ENCODE measurements around the gene MROH7. TPM values are rescaled to one million over a fixed set of nuclear protein-coding genes. Genes with fewer than 3 reads are reported as not detected.

Gene MROH7
- total and polyA plus RNA-seq, 2 donors from 2014 or later, result 3.8 to 5.4 TPM

- FAIRE-seq, result no peak
- H3K36me3 ChIP-seq (ENCODE audit: control insufficient read depth in 2 of 3, insufficient read depth in 3 of 3, low read length in 3 of 3), result peaks cover 16 to 41% (median 19%) of the 10 kb centered on the region in 3 donors
Observed at GRCh38 chr1:54724771-54725170, 83.2 kb downstream of the MROH7 start.

GRCh38 chr1:54728027-54728426 is 86.4 kb downstream of the MROH7 start:
- Histone ChIP-seq H3K9ac (ENCODE audit: low read length in 3 of 3) (no peak overlapping the region), H3K4me1 (ENCODE audit: control insufficient read depth in 2 of 3, insufficient read depth in 2 of 3, low read depth in 1 of 3, low read length in 3 of 3) (no peaks in the 10 kb centered on the region), H3K36me3 (ENCODE audit: control insufficient read depth in 2 of 3, insufficient read depth in 3 of 3, low read length in 3 of 3) (peaks cover 20 to 41% (median 22%) of the 10 kb centered on the region in 3 donors), H3K9me3 (ENCODE audit: control insufficient read depth in 2 of 3, insufficient read depth in 1 of 3, low read length in 3 of 3) (peaks cover 0 to 5% (median 4%) of the 10 kb centered on the region in 3 donors), H3K27ac (ENCODE audit: low read depth in 2 of 2, low read length in 2 of 2) (no peak overlapping the region), H3K27me3 (ENCODE audit: control insufficient read depth, insufficient read depth, low read length) (no peaks in the 10 kb centered on the region), H3K4me3 (ENCODE audit: low read length in 3 of 3) (no peak overlapping the region)
- intact Hi-C loops (cut with DNase I), result no loop called here
- FAIRE-seq (no peak), DNase-seq (no peak)
- no peak for TF ChIP-seq CTCF (IDR thresholded peaks at IDR 0.05; ENCODE audit: borderline replicate concordance, extremely low read depth, insufficient read depth)

More at GRCh38 chr1:54724771-54725170, 83.2 kb downstream of the MROH7 start:
- DNase-seq, result no peak
- no peak for TF ChIP-seq CTCF (IDR thresholded peaks at IDR 0.05; ENCODE audit: borderline replicate concordance, extremely low read depth, insufficient read depth)
- Histone ChIP-seq H3K27me3 (ENCODE audit: control insufficient read depth, insufficient read depth, low read length) (no peaks in the 10 kb centered on the region), H3K4me3 (ENCODE audit: low read length in 3 of 3) (no peak overlapping the region), H3K27ac (ENCODE audit: low read depth in 2 of 2, low read length in 2 of 2) (no peak overlapping the region), H3K9ac (ENCODE audit: low read length in 3 of 3) (no peak overlapping the region), H3K9me3 (ENCODE audit: control insufficient read depth in 2 of 3, insufficient read depth in 1 of 3, low read length in 3 of 3) (peaks cover 0 to 5% (median 4%) of the 10 kb centered on the region in 3 donors), H3K4me1 (ENCODE audit: control insufficient read depth in 2 of 3, insufficient read depth in 2 of 3, low read depth in 1 of 3, low read length in 3 of 3) (no peaks in the 10 kb centered on the region)
- intact Hi-C loops (cut with DNase I), result no loop called here

- Histone ChIP-seq H3K27ac (ENCODE audit: low read depth in 2 of 2, low read length in 2 of 2) (no peak overlapping the region), H3K4me1 (ENCODE audit: control insufficient read depth in 2 of 3, insufficient read depth in 2 of 3, low read depth in 1 of 3, low read length in 3 of 3) (no peaks in the 10 kb centered on the region), H3K9me3 (ENCODE audit: control insufficient read depth in 2 of 3, insufficient read depth in 1 of 3, low read length in 3 of 3) (no peaks in the 10 kb centered on the region), H3K9ac (ENCODE audit: low read length in 3 of 3) (no peak overlapping the region), H3K4me3 (ENCODE audit: low read length in 3 of 3) (no peak overlapping the region), H3K36me3 (ENCODE audit: control insufficient read depth in 2 of 3, insufficient read depth in 3 of 3, low read length in 3 of 3) (peaks cover 7 to 30% (median 24%) of the 10 kb centered on the region in 3 donors), H3K27me3 (ENCODE audit: control insufficient read depth, insufficient read depth, low read length) (no peaks in the 10 kb centered on the region)
- no peak for TF ChIP-seq CTCF (IDR thresholded peaks at IDR 0.05; ENCODE audit: borderline replicate concordance, extremely low read depth, insufficient read depth)
- DNase-seq (no peak), FAIRE-seq (no peak)
- intact Hi-C loops (cut with DNase I), result no loop called here
Observed at GRCh38 chr1:54736685-54737084, 95.1 kb downstream of the MROH7 start.

- peaks cover 7 to 36% (median 24%) of the 10 kb centered on the region in 3 donors for H3K36me3 ChIP-seq (ENCODE audit: control insufficient read depth in 2 of 3, insufficient read depth in 3 of 3, low read length in 3 of 3)
Observed at GRCh38 chr1:54738244-54738643, 96.7 kb downstream of the MROH7 start.

More at GRCh38 chr1:54738244-54738643, 96.7 kb downstream of the MROH7 start:
- H3K9ac ChIP-seq (ENCODE audit: low read length in 3 of 3), result no peak overlapping the region
- no peaks in the 10 kb centered on the region for H3K27me3 ChIP-seq (ENCODE audit: control insufficient read depth, insufficient read depth, low read length)
- H3K9me3 ChIP-seq (ENCODE audit: control insufficient read depth in 2 of 3, insufficient read depth in 1 of 3, low read length in 3 of 3), result no peaks in the 10 kb centered on the region
- H3K4me3 ChIP-seq (ENCODE audit: low read length in 3 of 3), result no peak overlapping the region
- no peak overlapping the region for H3K27ac ChIP-seq (ENCODE audit: low read depth in 2 of 2, low read length in 2 of 2)
- FAIRE-seq, result no peak
- intact Hi-C loops (cut with DNase I), result no loop called here
- no peak for DNase-seq
- H3K4me1 ChIP-seq (ENCODE audit: control insufficient read depth in 2 of 3, insufficient read depth in 2 of 3, low read depth in 1 of 3, low read length in 3 of 3), result no peaks in the 10 kb centered on the region
- TF ChIP-seq CTCF (IDR thresholded peaks at IDR 0.05; ENCODE audit: borderline replicate concordance, extremely low read depth, insufficient read depth), result no peak
